HG03354 (cell line): ENCODE data around the gene NTRK2.

Source experiments
- ATAC-seq: cut with Tn5 transposase; IDR thresholded peaks from one replicate; pipeline ENCODE4 v1.9.1; 2021; ENCODE audit warnings: mild to moderate bottlenecking; ENCODE audit not compliant: unreplicated experiment, poor library complexity, severe bottlenecking

NTRK2 gene

DNA sequence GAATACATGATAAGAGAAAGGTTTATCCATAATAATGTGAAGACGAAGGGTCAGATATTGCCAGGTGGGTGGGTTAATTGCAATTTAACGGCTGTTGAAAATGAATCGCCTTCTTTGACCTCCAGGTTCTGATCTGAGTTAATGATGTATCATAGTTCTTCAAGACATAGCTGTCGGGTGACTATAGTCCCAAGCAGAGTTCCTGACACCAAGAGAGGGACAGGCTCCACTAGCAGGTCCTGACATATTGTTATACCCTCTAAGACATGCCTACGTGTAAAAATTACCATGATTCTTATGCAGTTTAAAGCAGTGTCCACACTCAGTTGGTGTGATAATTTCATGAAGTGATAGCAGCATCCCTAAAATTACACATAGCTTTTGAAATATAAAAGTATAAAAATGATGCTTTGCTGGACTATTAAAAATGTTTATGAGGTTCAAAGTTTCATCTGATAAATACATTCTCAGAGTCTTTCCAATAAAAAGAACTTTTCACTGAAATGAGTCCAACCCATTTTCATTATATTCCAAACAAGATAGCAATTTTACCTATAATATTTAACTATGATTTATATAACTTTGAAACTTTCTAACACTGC lies 53.0 kb downstream of the NTRK2 start:
- no peak for ATAC-seq

- no peak for ATAC-seq
These were observed 53.9 kb downstream of the NTRK2 start for GRCh38 chr9:84723426-84723825.

GRCh38 chr9:84731696-84732095 lies 62.2 kb downstream of the NTRK2 start:
- ATAC-seq, result no peak

- ATAC-seq, result no peak
These were observed 66.6 kb downstream of the NTRK2 start for GRCh38 chr9:84736081-84736480.

DNA sequence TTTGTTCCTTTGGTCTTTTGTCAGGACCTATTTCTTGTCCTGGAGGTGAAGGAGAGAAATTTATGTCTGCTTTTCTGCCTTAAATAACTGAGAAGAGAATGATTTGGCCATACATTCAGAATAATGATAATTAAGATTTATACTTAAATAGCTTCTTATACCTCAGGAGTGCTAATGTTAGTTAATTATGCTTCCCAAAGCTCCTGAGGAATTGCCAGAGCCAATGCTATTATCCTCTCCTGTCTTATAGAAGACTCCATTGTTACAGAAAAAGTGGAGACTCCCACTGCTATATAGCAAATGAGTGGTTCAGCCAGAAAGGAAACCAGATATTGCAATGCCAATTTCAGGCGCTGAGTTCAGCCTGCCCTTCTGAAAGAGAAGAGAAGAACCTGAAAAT lies 67.0 kb downstream of the NTRK2 start:
- no peak for ATAC-seq

- ATAC-seq, result peak; percentile 58
These were observed 68.8 kb downstream of the NTRK2 start for GRCh38 chr9:84738353-84738752.

DNA sequence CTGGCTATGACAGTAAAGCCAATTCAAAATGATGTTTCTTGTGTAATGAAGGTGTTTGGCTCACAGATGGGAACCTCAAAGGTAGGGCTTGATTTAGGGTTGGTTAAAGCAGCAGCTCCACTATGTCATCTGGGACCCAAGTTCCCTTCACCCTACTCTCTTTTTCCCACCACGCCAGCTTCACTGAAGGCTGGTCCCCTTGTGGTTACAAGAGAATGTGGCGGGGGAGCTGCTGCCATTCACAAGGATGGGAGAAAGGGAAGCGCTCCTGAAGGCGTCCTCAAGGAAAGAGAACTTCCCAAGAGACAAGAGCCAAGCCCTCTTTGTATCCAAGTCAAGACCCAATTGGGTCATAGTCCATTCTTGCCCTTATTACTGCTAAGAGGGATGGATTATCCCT lies 72.7 kb downstream of the NTRK2 start:
- ATAC-seq, result no peak

- ATAC-seq, result no peak
These were observed 74.7 kb downstream of the NTRK2 start for GRCh38 chr9:84744195-84744594.

GRCh38 chr9:84744726-84745125 lies 75.2 kb downstream of the NTRK2 start:
- no peak for ATAC-seq

GRCh38 chr9:84748112-84748511 lies 78.6 kb downstream of the NTRK2 start:
- ATAC-seq, result peak; percentile 66

DNA sequence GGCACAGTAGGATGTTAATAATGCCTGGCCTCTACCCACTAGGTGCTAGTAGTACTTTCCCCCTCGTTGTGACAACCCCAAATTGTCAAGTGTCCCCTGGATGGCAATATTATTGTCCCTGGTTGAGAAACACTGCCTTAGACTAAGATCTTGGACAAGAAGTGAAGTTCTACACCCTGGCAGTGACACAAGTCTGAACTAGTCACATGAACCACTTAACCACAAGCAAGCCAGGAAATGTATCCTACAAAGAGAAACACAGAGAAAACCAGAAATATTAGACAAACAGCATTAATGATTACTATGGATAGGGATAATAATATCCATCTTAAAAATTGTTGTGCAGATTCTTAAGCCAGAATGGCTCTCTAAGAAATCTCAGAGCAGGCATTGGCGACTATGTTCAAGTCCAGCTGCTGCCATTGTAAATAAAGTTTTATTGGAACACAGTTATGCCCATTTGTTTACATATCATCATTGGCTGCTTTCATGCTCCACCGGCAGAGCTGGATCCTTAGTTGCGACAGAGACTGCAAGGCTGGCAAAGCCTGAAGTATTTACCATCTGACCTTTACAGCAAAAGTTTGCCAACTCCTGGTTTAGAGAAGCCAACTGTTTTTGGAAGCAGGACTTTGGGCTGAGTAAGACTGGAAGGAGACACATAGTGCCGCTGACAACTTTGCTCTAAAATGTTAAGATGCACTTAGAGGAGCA lies 80.8 kb downstream of the NTRK2 start:
- no peak for ATAC-seq

DNA sequence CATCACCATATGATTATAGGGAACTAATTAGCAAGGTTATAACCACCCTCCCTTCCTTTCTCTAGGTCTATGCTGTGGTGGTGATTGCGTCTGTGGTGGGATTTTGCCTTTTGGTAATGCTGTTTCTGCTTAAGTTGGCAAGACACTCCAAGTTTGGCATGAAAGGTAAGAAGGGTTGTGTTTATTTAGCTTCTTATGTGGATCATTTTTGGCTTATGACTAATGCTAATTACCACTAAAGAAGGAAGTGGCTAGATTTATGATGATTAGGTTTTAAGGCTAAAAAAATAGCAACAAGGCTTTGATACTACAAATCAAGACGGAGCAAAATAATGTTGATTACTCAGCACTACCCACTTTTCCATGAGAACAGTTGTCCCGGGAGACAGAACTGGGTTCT lies 82.4 kb downstream of the NTRK2 start:
- ATAC-seq, result no peak

GRCh38 chr9:84754461-84754860 lies 84.9 kb downstream of the NTRK2 start:
- ATAC-seq, result no peak

DNA sequence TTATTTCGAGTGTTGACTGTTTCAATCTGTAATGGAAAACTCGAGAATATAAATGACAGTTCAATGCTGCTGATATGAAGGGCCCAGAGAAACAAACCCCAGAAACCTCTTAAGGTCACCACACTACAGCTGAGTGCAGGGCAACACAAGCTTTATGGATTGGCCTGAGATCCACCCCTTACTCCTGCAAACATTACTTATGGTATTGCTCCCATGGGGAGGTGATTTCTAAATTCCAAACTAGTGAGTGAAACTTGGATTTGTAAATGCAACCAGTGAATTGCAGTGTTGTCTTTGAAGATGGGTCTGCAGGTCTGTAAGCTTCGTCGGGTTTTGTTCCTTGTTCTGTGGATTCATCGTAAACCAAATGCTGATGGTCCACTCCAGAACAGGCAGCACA lies 85.4 kb downstream of the NTRK2 start:
- ATAC-seq, result no peak

DNA sequence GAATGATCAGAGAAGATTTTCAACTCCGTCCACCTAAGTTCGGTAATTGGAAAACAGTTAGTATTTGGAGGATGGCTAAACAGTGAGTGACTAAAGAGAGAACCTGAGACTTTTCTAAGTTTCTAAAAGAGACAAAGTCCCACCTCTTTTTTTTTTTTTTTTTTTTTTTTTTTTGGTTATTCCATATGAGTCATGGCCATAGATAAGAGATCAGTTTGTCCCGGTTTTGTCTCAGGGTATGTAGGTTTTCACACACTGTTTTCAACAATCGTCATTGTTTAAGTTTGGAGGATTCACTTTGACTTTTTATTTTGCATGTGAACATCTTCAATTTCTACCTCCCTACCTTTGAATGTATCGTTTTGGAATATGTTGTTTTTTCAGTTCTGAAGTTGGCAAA lies 85.9 kb downstream of the NTRK2 start:
- ATAC-seq, result no peak

GRCh38 chr9:84756171-84756570 lies 86.6 kb downstream of the NTRK2 start:
- ATAC-seq, result no peak

GRCh38 chr9:84756731-84757130 lies 87.2 kb downstream of the NTRK2 start:
- no peak for ATAC-seq

GRCh38 chr9:84758817-84759216 lies 89.3 kb downstream of the NTRK2 start:
- peak; percentile 25 for ATAC-seq

GRCh38 chr9:84759300-84759750 lies 89.8 kb downstream of the NTRK2 start:
- peak; percentile 67 for ATAC-seq

DNA sequence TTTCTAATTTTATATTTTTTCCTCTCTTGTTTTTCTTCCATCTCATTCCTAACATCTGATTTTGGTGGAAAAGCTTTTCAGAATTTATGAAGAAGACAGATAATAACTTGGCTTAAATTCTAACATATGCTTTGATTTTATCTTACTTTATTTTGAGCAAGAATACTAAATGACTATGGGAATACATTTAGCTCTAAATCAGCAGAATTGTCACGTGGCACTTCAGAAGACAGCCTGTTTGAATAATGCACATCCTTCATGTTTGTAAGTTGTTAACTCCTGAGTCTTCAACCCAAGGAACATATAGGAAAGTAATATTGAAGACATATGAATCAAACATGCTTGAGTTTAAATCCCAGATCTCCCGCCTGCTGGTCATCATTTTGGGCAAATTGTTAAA lies 90.3 kb downstream of the NTRK2 start:
- no peak for ATAC-seq

GRCh38 chr9:84761137-84761808 lies 91.7 kb downstream of the NTRK2 start:
- ATAC-seq, result peak; percentile 52
